ENCODE measurements around the gene OPCML. TPM values are rescaled to one million over a fixed set of nuclear protein-coding genes. Genes with fewer than 3 reads are reported as not detected.

Gene OPCML
- total RNA-seq, 1 experiment from 2014 or later, result not detected

DNA sequence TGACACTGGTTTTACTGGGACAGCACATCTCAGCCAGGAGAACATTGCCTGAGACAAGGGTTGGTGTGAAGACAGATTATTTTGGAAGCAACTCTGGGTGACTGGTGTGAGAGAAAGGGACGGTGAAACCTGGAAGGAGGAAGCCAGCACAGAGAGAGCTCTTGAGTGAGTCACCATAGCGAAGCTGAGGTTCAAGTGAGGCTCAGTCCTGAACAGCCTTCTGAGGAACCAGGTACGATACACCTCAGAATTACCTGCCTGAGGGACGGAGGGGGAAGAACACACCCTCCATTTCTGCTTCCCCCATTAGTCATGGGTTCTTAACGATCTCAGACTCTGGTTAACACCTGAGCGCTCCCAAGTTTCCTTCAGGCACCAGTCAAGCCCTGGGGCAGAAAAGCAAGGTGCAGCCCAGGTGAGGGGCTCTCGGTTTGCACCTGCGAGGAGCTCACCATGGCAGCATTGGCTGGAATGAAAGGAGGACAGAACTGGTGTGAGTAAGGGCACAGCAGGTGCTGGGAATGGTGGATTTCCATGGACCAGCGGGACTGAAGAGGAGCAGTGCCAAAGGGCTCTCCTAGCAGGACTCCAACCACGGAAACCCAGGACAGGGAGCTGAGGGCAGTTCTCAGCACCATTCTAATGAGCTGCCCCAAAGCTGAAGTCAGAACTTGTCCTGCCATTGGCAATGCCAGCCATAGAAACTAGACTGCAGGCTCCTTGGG, 459.3 kb downstream of the OPCML start:
- H4K20me1 ChIP-seq (ENCODE audit: low read length), result no peaks in the 10 kb centered on the region
- H3K4me2 ChIP-seq (ENCODE audit: low read length), result no peak overlapping the region
- no peaks in the 10 kb centered on the region for H3K9me3 ChIP-seq (ENCODE audit: low read length)
- no peak overlapping the region for H2AFZ ChIP-seq (ENCODE audit: low read length)
- no peak for DNase-seq
- no peaks in the 10 kb centered on the region for H3K4me1 ChIP-seq (ENCODE audit: insufficient read depth, low read length)
- no TSS peak for BruUV-seq (replicated peaks)
- no peaks in the 10 kb centered on the region for H3K9me2 ChIP-seq (replicated peaks; ENCODE audit: low read length)
- CTCF ChIA-PET, result no interaction called here
- no peaks in the 10 kb centered on the region for H3F3A ChIP-seq (ENCODE audit: low read length, unreplicated experiment)
- no peak overlapping the region for H3K27ac ChIP-seq (ENCODE audit: low read length)
- H3K79me2 ChIP-seq (ENCODE audit: low read length), result no peaks in the 10 kb centered on the region
- no peak overlapping the region for H3K9ac ChIP-seq (ENCODE audit: low read length)
- TF ChIP-seq EZH2 (IDR thresholded peaks at IDR 0.05; ENCODE audit: low read length, unreplicated experiment) (no peak), CTCF (conservative IDR thresholded peaks at IDR 0.05; ENCODE audit: low read depth, low read length) (no peak), EZH2phosphoT487 (IDR thresholded peaks at IDR 0.05; ENCODE audit: borderline replicate concordance, low read length) (no peak)
- intact Hi-C loops (cut with micrococcal nuclease), result no loop called here
- ATAC-seq, result no peak
- POLR2A ChIA-PET (ENCODE audit: unreplicated experiment), result no interaction called here
- no peaks in the 10 kb centered on the region for H3K36me3 ChIP-seq (ENCODE audit: low read depth, low read length)
- H3K27me3 ChIP-seq (ENCODE audit: low read length), result peaks cover 33% of the 10 kb centered on the region
- no peak overlapping the region for H3K4me3 ChIP-seq (ENCODE audit: low read length)

GRCh38 chr11:133072378-133072777, 459.9 kb downstream of the OPCML start:
- DNase-seq, result no peak
- H3K4me1 ChIP-seq (ENCODE audit: insufficient read depth, low read length), result no peaks in the 10 kb centered on the region
- no TSS peak for BruUV-seq (replicated peaks)
- H3K27ac ChIP-seq (ENCODE audit: low read length), result no peak overlapping the region
- no peak for ATAC-seq
- H4K20me1 ChIP-seq (ENCODE audit: low read length), result no peaks in the 10 kb centered on the region
- no peak overlapping the region for H3K9ac ChIP-seq (ENCODE audit: low read length)
- H3K36me3 ChIP-seq (ENCODE audit: low read depth, low read length), result no peaks in the 10 kb centered on the region
- ChIA-PET POLR2A (ENCODE audit: unreplicated experiment) (no interaction called here), CTCF (no interaction called here)
- no peak for TF ChIP-seq CTCF (conservative IDR thresholded peaks at IDR 0.05; ENCODE audit: low read depth, low read length)
- no peak for TF ChIP-seq EZH2phosphoT487 (IDR thresholded peaks at IDR 0.05; ENCODE audit: borderline replicate concordance, low read length)
- no peak for TF ChIP-seq EZH2 (IDR thresholded peaks at IDR 0.05; ENCODE audit: low read length, unreplicated experiment)
- no peak overlapping the region for H2AFZ ChIP-seq (ENCODE audit: low read length)
- no peaks in the 10 kb centered on the region for H3F3A ChIP-seq (ENCODE audit: low read length, unreplicated experiment)
- intact Hi-C loops (cut with micrococcal nuclease), result no loop called here
- no peaks in the 10 kb centered on the region for H3K9me2 ChIP-seq (replicated peaks; ENCODE audit: low read length)
- H3K4me2 ChIP-seq (ENCODE audit: low read length), result no peak overlapping the region
- H3K79me2 ChIP-seq (ENCODE audit: low read length), result no peaks in the 10 kb centered on the region
- no peak overlapping the region for H3K4me3 ChIP-seq (ENCODE audit: low read length)
- no peaks in the 10 kb centered on the region for H3K9me3 ChIP-seq (ENCODE audit: low read length)
- peaks cover 27% of the 10 kb centered on the region for H3K27me3 ChIP-seq (ENCODE audit: low read length)

- CTCF ChIA-PET, result no interaction called here
Observed at GRCh38 chr11:133070791-133071190, 461.5 kb downstream of the OPCML start.

More at GRCh38 chr11:133070791-133071190, 461.5 kb downstream of the OPCML start:
- Histone ChIP-seq H3K4me2 (ENCODE audit: low read length) (no peak overlapping the region), H3K27me3 (ENCODE audit: low read length) (peaks cover 15% of the 10 kb centered on the region), H3K36me3 (ENCODE audit: low read depth, low read length) (no peaks in the 10 kb centered on the region), H3K4me3 (ENCODE audit: low read length) (no peak overlapping the region), H3F3A (ENCODE audit: low read length, unreplicated experiment) (no peaks in the 10 kb centered on the region), H3K79me2 (ENCODE audit: low read length) (no peaks in the 10 kb centered on the region), H3K27ac (ENCODE audit: low read length) (no peak overlapping the region), H3K9me2 (replicated peaks; ENCODE audit: low read length) (no peaks in the 10 kb centered on the region), H3K4me1 (ENCODE audit: insufficient read depth, low read length) (no peaks in the 10 kb centered on the region), H3K9me3 (ENCODE audit: low read length) (no peaks in the 10 kb centered on the region), H4K20me1 (ENCODE audit: low read length) (no peaks in the 10 kb centered on the region), H2AFZ (ENCODE audit: low read length) (no peak overlapping the region), H3K9ac (ENCODE audit: low read length) (no peak overlapping the region)
- DNase-seq (no peak), ATAC-seq (no peak)
- intact Hi-C loops (cut with micrococcal nuclease), result no loop called here
- TF ChIP-seq EZH2 (IDR thresholded peaks at IDR 0.05; ENCODE audit: low read length, unreplicated experiment) (no peak), CTCF (conservative IDR thresholded peaks at IDR 0.05; ENCODE audit: low read depth, low read length) (no peak), EZH2phosphoT487 (IDR thresholded peaks at IDR 0.05; ENCODE audit: borderline replicate concordance, low read length) (no peak)
- POLR2A ChIA-PET (ENCODE audit: unreplicated experiment), result no interaction called here
- no TSS peak for BruUV-seq (replicated peaks)

Measured in PC-3 (cell line).